ENCODE data around the gene ORM2.
"Not testable (repeated sequence)": the region's sequence is repeated elsewhere in the genome, so short reads cannot be mapped to it uniquely, and the experiment has no call there.

ORM2 gene

DNA sequence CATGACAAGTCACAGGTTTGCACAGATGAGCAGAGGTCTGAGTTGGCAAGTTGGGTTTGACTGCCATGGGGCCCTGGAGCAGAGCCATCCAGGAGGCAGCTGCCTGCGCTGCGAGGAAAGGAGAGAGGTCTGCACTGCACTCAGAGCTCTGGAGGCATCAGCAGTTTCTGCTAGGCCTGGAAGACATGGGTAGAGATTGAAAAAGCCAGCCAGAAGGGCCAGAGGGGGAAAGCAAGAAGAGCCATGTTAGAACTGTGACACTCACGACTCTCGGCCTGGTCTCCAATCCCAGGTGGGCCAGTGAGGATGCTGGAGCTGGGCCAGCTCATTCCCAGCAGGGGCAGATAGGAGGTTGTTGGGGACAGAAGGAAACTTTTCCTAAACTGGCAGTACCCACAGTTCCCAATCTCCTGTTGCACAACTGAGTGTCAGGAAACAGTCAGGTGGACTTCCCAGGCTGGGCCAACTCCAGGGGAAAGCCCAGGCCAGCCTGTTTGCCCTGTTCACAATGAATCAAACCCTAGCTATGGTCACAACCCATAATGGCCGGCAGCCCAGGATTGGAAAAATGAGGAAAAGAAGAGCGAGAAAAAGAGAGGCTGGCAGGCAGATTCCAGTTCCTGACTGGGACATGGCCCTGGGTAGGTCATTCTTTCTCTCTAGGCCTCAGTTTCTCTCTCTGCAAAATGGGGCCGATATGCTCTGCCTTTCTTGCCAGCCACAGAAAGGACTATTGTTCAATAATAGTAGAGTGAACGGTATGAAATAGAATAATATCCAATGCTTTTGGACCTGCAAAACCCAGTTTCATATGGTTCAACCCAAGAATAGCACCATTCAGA is 14.6 kb upstream of the ORM2 start:
- no peak for DNase-seq (ENCODE audit: low read depth)

DNA sequence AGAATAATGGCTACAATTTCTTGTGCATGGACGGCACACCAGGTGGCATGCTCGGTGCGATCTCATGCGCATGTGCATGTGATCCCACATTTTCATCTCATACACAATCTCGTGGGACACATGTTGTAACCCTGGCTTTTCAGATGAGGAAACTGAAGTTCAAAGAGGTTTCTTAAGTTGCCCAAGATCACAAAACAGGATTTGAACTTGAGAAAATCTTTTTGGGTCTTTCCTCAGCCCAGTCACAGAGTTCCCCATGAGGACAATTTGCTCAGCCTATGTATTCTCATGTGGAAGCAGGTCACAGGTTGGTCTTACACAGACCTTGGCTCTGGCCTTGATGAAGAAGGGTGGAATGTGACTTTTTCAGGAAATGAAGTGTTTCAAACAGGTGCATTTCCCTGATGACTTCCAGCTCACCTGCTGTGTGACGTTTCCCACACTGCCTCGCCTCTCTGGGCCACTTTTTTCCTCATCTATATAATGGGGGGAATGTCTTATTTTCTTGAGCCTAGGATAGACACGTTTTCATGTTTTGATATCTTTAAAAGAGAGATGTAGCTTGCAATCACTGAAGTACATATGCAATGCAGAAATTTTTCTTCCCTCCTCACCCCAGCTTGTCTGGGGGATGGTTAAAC is 13.8 kb upstream of the ORM2 start:
- DNase-seq (ENCODE audit: low read depth) = no peak

DNA sequence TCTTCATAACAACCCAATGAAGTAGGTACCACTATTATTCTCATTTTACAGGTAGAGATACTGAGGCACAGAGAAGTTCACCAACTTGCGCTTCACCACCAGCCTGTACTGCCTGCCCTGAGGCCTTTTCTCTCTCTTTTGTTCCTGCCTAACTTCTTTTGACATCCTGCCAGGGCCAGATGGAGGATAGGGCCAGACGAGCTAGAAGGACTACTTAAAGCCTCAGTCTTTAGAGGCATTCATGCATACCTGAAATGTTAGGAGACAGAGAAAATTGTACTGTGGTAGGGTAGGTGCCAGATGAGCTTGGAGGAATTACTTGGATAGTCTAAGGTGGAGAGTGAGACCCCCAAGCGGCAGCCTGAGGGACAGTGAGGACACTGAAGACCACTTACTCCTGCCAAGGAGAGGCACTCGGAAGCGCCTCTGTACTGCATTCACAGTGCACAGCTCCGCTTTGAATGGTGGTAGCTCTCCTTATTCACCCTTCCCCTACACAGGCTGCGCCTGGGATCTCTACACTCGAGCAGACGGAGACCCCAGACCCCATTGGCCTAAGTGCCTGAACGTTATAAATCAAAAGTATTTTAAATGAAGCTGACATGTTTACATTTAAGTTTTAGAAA is 13.0 kb upstream of the ORM2 start:
- DNase-seq (ENCODE audit: low read depth) = no peak

DNA sequence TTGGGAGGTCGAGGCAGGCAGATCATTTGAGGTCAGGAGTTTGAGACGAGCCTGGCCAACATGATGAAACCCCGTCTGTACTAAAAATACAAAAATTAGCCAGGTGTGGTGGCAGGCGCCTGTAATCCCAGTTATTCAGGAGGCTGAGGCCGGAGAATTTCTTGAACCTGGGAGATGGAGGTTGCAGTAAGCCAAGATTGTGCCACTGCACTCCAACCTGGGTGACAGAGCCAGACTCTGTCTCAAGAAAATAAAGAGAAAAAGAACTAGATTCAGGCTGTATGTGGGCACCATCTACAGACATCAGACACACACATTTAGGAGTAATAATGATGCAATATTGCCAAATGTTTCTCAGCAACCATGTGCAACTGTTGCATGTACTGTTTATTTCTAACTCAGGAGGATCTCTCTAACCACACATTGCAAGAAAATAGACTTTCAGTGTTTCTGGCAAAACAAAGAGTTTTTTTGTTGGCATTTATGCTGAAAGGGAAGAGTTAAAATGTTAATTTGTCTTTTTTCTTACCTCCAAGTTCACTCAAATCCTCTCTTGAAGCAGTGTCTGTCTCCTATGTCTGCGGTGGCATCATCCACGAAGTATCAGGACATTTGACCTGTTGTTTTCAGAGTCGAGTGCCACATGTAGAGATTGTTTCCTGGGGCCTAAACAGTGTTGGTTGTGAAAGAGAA is 11.9 kb upstream of the ORM2 start:
- DNase-seq (ENCODE audit: low read depth) = no peak

DNA sequence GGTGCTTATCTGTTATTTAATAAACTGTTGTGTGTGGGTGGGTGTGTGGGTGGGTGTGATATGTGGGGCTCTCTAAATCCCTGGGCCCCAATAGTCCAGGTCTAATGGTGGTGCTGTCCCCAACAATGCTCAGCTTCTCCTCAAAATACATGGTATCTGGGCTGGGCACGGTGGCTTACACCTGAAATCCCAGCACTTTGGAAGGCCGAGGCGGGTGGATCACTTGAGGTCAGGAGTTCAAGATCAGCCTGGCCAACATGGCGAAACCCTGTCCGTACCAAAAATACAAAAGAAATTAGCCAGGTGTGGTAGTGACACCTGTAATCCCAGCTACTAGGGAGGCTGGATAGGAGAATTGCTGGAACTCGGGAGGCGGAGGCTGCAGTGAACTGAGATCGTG is 11.3 kb upstream of the ORM2 start:
- DNase-seq (ENCODE audit: low read depth) = no peak

DNA sequence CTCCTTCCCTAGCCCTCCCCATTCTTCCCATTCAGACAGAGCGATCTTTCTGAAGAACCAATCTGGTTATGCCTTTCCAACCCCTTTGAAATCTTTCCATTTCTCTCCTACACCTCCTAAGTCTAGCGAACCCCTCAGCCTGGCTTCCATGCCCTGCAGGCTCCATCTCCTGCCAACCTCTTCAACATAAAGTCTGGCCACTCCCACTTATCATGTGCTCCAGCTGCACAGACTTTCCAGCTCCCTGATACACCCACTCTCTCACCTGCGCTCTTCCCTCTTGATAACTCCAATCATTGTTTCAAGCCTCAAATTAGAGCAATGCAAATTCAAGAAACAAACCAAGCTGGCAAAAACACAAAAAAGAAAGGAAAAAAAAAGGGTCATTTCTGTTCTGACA is 10.5 kb upstream of the ORM2 start:
- no peak for DNase-seq (ENCODE audit: low read depth)

DNA sequence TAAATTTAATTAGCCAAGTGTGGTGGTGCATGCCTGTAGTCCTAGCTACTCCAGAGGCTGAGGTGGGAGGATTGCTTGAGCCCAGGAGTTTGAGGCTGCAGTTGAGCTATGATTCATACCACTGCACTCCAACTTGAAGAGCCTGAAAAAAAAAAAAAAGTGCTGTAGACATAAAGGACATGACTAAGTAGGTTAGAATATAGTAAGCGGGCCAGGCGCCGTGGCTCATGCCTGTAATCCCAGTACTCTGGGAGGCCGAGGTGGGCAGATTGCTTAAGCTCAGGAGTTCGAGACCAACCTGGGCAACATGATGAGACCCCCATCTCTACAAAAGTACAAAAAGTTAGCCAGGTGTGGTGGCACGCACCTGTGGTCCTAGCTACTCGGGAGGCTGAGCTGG is 9.0 kb upstream of the ORM2 start:
- not testable (repeated sequence) for DNase-seq (ENCODE audit: low read depth)

DNA sequence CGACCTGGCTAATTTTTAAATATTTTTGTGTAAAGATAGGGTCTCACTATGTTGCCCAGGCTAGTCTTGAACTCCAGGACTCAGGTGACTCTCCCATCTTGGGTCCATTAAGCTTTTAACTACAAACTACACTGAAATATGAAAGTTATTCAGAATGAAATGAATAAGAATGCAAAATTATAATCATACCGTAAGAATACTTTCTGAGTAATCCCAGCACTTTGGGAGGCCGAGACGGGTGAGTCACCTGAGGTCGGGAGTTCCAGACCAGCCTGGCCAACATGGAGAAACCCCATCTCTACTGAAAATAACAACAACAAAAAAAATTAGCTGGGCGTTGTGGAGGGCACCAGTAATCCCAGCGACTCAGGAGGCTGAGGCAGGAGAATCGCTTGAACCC is 7.9 kb upstream of the ORM2 start:
- DNase-seq (ENCODE audit: low read depth) = no peak

DNA sequence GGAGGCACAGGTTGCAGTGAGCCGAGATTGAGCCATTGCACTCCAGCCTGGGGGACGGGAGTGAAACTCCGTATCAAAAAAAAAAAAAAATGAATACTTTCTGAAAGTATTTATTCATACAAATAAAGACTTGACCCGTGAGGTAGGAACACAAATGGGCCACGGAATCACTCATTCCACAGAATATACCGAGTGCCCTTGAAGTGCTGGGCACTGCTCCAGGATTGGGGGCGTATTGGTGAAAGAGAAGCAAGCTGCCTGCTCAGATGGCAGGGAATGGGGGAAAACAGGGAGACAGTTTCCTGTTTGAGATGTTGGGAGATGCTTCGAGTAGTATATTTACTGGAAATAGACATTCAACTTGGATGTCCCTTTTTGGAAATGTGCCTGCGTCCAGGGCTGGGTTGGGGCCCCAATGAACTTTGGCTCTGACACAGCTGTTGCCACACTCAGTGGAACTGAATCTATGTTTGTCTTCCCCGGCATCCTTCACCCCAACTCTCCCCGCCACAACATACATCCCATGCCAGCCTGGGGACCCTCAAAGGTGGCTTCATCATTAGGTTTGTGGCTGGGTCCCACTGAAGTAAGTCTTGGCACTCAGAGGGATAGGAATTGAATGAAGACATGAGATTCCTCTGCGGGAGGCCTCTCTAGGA is 7.4 kb upstream of the ORM2 start:
- DNase-seq (ENCODE audit: low read depth) = not testable (repeated sequence)

DNA sequence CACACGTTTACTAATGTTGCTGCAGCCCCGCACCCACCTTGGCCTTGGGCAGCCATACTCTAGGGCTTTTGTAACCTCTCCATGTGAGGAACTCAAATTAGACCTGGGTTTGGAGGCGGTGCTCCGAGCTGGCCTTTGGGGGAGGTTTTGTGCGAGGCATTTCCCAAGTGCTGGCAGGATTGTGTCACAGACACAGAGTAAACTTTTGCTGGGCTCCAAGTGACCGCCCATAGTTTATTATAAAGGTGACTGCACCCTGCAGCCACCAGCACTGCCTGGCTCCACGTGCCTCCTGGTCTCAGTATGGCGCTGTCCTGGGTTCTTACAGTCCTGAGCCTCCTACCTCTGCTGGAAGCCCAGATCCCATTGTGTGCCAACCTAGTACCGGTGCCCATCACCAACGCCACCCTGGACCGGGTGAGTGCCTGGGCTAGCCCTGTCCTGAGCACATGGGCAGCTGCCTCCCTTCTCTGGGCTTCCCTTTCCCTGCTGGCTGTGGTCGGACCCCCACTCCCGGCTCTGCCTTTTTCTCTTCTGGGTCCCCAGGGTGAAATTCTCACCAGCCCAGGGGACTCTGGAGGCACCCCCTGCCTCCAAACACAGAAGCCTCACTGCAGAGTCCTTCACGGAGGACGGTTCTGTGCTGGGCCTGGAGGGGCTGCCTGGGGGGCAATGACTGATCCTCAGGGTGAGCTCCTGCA is 6.7 kb upstream of the ORM2 start, which contains the start of gene ORM1:
Gene ORM1, plus strand, starts transcription at position 268 of the 701 bp plus-strand sequence. Its CDS starts 36 bp downstream, at position 304.
- not testable (repeated sequence) for DNase-seq (ENCODE audit: low read depth)

DNA sequence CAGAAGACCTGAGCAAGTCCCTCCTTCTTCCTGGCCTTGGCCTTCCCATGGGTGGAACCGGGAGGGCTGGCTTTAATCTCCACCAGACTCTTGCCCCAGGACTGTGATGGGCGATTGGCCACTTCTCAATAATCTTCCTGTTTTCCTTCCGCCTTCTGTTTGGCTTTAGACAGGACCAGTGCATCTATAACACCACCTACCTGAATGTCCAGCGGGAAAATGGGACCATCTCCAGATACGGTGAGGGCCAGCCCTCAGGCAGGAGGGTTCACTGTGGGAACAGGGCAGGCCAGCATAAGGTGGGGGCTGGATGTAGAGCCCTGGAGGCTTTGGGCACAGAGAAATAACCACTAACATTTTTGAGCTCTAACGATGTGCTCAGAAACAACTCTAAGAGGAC is 5.8 kb upstream of the ORM2 start:
- DNase-seq (ENCODE audit: low read depth) = not testable (repeated sequence)

DNA sequence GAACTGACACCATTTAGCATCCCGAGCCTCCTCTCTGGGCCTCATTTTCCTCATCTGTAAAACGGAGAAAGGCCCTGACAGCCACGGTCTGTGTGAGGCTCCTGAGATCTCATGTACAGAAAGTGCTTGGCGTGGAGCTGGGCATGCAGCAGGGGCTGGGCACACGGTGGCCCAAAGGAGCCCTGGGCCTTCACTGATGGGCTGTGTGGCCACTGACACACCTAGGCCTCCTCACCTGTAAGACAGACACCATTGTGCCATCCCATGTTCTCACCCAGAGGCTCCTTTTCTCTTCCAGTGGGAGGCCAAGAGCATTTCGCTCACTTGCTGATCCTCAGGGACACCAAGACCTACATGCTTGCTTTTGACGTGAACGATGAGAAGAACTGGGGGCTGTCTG is 5.2 kb upstream of the ORM2 start:
- no peak for DNase-seq (ENCODE audit: low read depth)

DNA sequence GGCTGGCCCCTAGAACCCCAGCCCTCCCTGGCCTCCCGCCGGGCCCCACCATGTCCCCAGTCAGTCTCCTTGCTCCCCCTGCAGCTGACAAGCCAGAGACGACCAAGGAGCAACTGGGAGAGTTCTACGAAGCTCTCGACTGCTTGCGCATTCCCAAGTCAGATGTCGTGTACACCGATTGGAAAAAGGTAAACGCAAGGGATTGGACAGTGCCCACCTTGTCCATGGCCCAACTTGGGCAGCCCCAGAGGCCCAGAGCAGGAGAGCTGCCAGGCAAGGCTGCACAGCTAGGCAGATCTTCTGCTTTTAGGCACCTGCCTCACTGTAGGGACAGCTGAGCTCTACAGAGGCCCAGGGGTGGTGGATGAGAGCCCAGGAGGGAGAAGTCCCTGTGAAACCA is 4.7 kb upstream of the ORM2 start:
- not testable (repeated sequence) for DNase-seq (ENCODE audit: low read depth)

DNA sequence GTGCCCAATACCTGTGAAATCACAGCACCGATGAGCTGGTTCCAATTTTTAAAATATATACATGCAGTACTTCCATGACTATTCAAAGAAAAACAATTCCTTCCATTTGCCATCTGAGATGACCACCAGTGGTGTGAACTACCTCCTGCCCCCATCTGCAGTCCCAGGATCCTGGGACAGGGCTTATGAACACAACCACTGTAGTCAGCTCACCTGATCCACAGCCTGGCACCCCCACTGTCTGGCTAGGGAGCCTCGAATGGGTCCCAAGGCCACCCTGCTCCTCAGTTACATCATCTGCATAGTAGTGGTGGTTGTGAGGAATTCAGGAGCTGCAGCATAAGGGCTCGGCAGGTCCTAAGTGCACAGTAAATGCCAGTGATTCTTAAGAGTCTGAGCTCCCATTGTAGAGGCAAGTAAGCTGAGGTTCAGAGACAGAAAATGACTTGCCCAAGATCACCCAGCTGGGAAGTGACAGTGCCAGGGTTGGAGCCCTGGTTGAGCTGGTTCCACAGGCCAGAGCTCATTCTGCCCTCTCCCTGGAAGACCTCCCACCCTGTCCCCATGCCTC is 3.9 kb upstream of the ORM2 start:
- not testable (repeated sequence) for DNase-seq (ENCODE audit: low read depth)

DNA sequence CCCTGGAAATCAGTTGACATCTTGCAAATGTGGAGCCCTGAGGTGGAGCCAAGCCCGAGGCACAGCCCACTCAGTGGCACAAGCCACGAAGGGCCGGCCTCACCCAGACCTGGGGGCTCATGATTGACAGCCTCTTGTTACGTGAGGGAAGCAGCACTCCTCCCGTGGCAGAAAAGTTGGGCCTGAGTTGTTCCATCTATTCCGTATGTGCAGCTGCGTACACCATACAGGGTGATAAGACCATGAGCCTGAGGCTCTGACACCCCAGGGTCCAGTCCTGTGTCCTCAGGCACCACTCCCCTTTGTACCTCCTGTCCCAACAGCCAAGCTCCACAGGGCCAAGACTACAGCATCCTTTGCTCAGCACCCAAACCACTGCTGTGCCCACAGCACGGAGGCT is 1.9 kb upstream of the ORM2 start:
- DNase-seq (ENCODE audit: low read depth) = no peak

DNA sequence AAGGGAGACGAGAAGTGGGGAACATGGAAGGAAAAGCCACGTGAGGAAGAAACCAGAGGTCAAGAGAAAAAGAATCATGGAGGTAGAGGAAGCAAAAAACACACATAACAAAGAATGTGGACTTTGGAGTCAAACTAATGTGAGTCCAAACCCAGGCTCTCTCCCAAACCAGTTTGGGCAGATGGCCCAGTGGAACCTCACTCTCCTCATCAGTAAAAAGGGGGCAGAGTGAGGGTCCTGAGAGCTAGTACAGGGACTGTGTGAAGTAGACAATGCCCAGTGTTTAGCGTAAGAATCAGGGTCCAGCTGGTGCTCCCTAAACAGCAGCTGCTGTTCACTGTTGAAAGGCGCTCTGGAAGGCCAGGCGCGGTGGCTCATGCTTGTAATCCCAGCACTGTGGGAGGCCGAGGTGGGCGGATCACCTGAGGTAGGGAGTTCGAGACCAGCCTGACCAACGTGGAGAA is 1.3 kb upstream of the ORM2 start:
- not testable (repeated sequence) for DNase-seq (ENCODE audit: low read depth)

DNA sequence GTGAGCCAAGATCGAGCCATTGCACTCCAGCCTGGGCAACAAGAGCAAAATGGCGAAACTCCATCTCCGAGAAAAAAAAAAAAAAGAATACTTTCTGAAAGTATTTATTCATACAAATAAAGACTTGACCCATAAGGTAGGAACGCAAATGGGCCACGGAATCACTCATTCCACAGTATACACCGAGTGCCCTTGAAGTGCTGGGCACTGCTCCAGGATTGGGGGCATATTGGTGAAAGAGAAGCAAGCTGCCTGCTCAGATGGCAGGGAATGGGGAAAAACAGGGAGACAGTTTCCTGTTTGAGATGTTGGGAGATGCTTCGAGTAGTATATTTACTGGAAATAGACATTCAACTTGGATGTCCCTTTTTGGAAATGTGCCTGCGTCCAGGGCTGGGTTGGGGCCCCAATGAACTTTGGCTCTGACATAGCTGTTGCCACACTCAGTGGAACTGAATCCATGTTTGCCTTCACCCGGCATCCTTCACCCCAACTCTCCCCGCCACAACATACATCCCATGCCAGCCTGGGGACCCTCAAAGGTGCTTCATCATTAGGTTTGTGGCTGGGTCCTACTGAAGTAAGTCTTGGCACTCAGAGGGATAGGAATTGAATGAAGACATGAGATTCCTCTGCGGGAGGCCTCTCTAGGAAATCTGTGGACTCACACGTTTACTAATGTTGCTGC is 588 bp upstream of the ORM2 start:
- not testable (repeated sequence) for DNase-seq (ENCODE audit: low read depth)

DNA sequence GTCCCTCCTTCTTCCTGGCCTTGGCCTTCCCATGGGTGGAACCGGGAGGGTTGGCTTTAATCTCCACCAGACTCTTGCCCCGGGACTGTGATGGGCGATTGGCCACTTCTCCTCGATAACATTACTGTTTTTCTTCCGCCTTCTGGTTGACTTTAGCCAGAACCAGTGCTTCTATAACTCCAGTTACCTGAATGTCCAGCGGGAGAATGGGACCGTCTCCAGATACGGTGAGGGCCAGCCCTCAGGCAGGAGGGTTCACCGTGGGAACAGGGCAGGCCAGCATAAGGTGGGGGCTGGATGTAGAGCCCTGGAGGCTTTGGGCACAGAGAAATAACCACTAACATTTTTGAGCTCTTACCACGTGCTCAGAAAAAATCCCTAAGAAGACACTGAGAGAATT is 967 bp downstream of the ORM2 start:
- no peak for DNase-seq (ENCODE audit: low read depth)

DNA sequence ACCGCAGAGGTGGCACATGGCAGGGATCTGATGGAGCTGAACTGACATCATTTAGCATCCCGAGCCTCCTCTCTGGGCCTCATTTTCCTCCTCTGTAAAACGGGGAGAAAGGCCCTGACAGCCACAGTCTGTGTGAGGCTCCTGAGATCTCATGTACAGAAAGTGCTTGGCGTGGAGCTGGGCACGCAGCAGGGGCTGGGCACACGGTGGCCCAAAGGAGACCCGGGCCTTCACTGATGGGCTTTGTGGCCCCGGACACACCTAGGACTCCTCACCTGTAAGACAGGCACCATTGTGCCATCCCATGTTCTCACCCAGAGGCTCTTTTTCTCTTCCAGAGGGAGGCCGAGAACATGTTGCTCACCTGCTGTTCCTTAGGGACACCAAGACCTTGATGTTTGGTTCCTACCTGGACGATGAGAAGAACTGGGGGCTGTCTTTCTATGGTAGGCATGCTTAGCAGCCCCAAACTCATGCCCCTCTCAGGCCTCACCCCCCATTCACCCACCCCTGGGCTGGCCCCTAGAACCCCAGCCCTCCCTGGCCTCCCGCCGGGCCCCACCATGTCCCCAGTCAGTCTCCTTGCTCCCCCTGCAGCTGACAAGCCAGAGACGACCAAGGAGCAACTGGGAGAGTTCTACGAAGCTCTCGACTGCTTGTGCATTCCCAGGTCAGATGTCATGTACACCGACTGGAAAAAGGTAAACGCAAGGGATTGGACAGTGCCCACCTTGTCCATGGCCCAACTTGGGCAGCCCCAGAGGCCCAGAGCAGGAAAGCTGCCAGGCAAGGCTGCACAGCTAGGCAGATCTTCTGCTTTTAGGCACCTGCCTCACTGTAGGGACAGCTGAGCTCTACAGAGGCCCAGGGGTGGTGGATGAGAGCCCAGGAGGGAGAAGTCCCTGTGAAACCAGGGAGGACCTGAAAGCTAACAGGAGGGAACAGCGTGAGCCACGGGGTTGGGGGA is 1.8 kb downstream of the ORM2 start:
- not testable (repeated sequence) for DNase-seq (ENCODE audit: low read depth)

Data from stimulated activated CD8-positive, alpha-beta memory T cell treated with anti-CD3 and anti-CD28 coated beads, Interleukin-4, amount 100 ng/mL, for 24 hours (primary cell).